Activated CD4-positive, alpha-beta T cell treated with anti-CD3 and anti-CD28 coated beads, Interleukin-2, Interleukin-4, amounts not matched to agents 100 ng/mL and 50 ng/mL, durations not matched to agents 16 hours and 8 hours (primary cell): ENCODE data around the gene BOK.
"Not testable (repeated sequence)": the region's sequence is repeated elsewhere in the genome, so short reads cannot be mapped to it uniquely, and the experiment has no call there.

Source experiments
- DNase-seq: peaks from one replicate; pipeline ENCODE4 v3.0.0-alpha.2; 2020; ENCODE audit warnings: low spot score

The BOK gene

DNA sequence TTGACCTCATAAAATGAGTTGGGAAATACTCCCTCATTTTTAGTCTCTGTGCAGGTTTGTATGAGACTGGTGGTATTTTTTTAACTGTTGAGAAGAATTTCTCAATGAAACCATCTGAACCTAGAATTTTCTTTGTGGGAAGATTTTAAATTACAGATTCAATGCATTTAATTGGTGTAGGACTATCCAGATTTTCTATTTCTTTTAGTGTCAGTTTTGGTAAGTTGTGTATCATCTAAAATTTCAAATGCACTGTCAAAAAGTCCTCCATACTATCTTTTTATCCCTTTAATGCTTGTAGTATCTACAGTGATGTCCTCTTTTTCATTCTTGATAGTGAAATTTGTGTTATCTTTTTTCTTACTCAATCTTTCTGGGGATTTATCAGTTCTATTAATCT, 1.8 kb upstream of the BOK start:
- DNase-seq: no peak

DNA sequence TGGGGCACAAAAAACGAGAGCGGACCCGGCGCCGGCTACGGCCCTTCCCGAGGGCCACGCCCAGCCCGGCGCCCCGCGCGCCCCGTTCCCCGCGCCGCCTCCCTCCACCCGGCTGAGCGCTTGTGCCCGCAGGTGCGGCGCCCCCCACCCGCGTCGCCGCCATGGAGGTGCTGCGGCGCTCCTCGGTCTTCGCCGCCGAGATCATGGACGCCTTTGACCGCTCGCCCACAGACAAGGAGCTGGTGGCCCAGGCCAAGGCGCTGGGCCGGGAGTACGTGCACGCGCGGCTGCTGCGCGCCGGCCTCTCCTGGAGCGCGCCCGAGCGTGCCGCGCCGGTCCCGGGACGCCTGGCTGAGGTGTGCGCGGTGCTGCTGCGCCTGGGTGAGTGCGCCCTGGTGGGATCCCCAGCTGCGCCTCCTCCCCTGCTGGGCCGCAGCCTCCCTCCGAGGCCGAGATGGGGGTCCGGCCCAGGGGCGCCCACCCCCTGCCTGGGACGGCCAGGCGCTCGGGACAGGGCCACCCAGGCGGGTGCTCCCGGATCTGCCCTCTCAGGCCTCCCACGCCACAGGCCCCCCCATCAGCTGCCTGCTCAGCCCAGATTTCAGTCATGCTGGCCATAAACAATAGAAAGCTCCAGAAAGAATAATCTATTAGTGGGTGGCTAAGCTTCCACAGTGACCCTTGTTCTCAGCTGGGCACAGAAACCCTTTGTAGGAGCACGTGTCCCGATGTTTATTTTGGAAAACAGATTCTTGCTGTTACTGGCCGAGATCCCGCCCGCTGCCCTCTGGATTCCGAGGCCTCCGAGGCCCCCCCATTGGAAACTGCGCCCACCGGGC, 997 bp downstream of the BOK start:
- no peak for DNase-seq

DNA sequence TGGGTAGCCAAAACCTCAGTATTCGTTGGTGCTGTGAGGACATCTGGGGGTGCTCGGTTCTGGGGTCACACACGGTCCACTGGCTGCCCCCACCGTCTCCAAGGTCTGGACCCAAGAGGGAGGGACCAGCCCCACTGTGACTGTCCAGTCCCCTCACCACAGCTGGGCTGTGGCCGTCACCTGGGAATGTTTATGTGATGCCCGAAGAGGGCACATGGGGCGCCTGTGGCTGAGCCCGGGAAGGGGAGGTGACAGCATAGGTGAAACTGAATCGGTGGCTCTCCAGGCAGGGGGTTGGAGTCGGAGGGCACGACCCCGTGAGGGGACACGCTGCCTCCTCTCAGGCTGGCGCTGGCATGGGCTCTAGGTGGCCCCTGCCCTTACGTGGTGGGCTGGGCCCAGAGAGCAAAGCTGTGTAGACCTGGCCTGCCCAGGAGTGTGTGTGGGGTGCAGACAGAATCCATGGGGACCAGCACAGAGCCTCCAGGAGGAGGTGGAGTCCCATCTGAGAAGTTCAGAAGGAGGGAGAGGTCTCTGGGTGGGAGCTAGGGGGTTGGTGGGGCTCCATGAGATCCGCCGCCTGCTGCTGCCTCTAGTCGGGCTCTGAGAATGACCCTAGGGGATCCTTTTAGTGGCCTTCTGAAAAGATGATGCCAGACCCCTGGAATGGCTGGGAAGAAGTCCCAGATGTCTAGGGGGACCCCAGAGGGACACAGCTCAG, 1.8 kb downstream of the BOK start:
- DNase-seq: no peak

DNA sequence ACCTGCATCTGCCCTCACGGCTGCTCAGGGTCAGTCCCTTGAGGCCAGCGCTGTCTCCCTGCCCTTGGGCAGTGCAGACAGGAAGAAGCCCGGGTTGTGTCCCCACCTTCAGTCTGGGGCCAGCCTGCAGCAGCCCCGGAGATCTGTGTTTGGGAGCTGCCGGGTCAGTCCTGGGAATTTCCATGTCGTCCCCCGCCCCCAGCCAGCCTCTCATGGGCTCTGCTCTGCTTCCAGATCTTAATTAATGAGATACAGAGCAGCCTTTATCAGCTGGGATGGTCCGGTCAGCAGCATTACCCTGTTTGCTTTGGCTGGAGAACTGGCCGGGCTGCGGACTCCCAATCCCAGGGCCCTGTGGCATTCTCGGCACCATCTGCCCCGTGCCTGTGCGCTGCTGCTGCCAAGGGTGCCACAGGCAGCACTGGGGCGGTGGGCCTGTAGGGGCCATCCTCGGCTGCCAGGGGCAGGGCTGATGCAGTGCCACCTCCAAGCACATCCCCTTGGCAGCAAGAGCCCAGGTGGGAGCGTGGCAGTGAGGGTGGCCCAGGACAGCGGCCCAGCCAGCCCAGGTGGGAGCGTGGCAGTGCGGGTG, 2.4 kb downstream of the BOK start:
- DNase-seq: no peak

DNA sequence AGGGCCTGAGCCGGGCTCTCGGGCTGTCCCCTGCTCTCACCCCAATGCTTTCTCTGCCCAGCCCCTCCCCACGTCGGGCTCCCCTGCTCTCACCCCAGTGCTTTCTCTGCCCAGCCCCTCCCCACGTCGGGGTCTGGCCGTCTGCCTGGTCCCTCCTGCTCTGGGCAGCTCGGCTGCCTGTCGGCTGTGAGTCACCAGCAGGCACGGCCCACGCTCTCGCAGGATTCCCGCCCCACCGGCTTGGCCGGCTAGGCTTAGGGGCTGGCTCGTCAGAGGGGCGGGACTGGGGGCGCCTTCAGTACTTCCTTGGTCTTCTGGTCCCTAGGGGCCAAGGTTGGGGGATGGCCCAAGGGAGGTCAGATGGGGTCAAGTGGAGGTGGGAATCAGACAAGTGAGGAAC, 3.3 kb downstream of the BOK start:
- no peak for DNase-seq

DNA sequence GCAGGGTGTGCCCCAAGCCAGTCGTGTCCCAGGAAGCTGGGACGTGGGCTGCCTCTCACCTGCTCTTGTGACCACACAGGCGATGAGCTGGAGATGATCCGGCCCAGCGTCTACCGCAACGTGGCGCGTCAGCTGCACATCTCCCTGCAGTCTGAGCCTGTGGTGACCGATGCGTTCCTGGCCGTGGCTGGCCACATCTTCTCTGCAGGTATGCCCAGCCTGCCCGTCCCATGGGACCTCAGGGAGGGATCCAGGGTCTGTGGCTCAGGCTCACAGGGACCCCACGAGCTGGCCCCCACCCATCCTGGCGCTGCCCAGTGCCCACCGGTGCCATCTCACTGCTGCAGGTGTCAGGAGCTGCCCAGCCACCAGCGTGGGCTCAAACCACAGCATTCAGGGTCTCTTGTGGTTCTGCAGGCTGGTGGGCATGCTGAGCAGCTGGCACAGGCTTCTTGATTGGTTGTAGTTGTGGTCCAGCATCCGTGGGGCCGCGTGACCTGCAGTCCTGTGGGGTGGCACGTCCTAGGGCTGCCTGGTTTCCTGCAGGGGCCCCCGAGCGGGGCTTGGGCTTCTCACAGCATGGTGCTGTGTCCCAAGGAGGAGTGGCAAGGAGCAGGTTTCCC, 3.8 kb downstream of the BOK start:
- DNase-seq: no peak

DNA sequence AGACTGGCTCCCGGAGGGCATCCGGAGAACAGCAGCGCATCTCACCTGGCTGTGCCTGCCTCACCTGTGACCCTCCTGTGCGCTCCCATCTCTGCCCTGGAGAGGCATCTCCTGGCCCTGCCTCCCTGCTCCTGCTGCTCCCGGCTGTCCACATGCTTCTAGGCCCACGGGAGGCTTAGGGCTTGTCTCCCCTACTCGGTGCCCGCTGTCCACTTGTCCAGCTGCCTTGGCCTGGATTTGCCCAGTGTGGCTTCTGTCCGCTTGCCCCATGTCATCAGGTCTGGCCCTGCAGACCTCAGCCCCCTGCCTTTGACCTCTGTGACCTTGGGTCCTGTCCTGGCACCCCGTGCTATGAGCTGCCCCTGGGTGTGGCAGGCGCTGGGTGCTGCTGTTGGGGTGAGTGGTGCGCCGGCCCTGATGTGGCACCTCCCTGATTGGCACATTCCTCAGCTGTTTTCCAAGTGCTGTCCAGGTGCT, 4.5 kb downstream of the BOK start:
- DNase-seq: no peak

DNA sequence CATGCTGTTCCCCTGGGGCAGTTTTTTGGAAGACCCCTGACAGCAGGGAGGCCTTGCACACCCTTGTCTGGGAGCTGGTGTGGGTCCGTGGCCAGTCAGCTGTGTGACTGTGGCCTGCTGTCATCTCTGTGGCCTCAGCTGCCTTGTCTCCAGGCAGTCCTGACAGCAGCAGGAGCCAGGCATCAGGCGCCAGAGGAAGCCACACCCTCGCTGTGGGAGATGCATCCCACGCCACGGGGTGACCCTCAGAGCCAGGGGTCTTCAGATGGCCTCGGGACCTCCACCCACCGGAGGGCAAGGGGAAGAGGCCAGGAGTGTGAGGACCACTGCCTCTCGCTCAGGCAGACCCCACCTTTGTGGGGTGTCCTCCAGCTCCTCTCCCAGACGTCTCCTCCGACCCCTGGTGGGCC, 5.0 kb downstream of the BOK start:
- DNase-seq: no peak

DNA sequence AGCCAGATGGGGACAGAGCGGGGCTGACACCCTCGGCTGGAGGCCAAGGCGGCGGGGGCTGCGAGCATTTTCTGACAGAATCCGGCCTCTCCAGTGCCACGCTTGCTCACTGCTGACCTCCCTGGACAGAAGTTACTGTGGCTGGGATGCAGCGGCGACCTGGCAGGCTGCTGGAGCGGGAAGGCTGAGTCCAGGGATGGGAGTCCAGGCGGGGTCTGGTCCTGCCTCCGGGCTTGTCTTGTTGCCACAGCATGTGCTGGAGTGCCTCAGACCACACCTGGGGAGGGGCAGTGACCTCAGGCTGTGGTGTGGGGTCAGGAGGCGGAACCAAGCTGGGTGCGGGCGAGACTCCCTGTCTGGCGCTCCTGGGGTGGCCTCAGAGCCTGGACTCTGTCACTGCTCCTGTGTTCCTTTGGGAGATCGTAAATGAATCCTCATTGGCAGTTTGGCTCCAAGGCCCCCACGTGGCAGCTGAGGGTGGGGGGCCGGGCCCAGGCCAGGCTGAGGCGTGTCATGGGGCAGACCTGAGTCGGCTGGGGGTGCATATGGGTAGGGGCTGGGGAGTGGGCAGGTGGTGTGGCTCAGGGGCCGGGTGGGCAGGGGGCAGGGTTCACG, 5.5 kb downstream of the BOK start:
- DNase-seq: no peak

DNA sequence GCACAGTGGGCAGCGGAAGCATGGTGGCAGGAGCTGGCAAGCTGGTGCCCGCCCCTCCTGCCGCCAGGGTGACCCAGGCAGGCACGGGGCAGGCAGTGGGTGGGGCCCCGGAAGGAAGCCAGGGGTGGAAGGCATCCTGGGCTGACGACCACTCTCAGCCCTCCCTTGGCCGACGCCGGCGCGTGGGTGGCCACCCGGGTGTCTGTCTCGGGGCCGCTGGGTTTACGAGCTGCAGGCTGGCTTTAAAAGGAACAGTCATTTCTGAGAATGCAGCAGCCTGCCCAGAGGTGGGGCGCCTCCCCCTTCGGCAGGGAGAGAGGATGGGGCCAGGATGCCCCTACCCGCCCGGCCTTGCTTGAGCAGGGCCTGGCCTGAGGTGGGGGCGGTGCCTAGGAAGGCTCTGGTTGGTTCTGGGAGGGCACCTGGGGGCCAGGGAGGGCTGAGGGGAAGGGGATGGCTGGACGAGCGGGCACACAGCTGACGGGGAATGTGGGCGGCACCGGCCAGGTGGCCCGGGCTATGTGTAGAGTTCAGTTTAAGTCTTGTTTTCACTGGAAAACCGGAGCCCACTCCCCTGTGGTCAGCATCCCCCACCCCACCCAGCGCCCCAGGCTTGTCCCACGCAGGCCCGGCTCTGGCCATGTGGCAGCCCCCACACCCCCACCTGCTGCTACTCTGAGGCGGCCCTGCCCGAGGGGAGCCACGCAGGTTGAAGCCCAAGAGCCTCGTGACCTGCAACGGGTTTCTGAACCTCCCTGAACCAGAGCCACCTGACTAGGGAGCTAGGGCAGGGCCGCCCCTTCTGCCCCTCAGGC, 6.3 kb downstream of the BOK start:
- no peak for DNase-seq

DNA sequence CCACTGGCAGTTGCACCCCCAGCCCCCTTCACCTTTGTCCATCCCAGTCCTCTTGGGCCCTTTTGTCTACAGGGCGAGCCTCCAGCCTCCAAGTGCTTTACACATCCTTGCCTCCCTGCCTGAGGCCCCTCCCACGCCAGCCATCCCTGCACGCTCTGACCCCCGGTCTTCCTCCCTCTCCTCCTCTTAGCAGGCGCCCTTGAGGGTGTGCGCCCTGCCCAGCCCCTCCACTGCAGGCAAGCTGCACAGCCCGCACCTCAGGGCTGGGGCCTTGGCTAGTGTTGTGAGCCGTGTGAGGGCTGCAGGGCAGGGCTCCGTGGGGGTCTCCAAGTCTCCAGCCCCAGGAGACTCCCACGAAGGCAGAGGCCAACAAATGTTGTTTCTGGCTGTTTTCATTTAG, 6.9 kb downstream of the BOK start:
- DNase-seq: no peak

DNA sequence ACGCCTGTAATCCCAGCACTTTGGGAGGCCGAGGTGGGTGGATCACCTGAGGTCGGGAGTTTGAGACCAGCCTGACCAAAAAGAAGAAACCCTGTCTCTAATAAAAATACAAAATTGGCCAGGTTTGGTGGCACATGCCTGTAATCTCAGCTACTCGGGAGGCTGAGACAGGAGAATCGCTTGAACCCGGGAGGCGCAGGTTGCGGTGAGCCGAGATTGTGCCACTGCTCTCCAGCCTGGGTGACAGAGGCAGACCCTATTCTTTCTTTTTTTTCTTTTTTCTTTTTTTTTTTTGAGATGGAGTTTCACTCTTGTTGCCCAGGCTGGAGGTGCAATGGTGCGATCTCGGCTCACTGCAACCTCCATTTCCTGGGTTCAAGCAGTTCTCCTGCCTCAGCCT, 7.5 kb downstream of the BOK start:
- DNase-seq: not testable (repeated sequence)

DNA sequence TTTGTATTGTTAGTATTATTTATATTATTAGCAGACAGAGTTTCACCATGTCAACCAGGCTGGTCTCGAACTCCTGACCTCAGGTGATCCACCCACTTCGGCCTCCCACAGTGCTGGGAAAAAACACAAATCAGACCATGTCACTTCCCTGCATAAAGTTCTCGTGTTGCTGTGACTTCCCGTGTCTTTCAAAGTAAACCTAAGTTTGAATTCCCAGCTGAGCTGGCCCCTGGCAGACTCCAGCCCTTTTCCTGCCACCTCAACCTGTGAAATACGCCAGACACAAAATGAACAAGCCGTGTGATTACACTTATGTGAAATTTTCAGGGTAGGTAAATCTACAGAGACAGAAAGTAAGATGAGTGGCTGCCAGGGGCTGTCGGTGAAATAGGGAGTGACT, 7.9 kb downstream of the BOK start:
- no peak for DNase-seq

DNA sequence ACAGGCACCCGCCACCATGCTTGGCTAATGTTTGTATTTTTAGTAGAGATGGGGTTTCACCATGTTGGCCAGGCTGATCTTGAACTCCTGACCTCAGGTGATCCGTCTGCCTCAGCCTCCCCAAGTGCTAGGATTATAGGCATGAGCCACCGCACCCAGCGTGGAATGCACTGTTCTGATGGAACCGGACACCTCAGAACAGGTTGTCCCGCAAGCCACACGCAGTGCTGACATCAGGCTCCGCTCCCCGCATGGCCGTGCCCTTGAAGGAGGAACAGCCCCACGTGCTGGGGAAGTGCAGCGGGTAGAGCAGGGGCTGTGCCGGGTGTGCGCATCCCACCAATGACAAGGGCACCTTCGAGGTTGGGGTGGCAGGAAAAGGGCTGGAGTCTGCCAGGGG, 8.7 kb downstream of the BOK start:
- not testable (repeated sequence) for DNase-seq

DNA sequence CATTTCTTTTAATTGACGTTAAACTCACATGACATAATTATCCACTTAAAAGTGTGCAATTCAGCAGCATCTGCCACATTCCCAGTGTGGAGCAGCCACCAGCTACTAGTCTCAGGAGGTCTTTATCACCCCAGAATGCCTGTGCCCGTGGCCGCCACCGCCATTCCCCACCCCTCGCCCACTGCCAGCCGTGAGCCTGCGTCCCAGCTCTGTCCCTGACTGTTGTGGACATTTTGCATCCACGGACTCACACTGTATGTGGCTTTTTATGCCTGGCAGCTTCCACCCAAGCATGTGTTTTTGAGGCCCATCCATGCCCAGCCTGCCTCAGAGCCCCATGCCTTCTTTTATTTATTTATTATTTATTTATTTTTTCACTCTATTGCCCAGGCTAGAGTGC, 9.2 kb downstream of the BOK start:
- DNase-seq: no peak

DNA sequence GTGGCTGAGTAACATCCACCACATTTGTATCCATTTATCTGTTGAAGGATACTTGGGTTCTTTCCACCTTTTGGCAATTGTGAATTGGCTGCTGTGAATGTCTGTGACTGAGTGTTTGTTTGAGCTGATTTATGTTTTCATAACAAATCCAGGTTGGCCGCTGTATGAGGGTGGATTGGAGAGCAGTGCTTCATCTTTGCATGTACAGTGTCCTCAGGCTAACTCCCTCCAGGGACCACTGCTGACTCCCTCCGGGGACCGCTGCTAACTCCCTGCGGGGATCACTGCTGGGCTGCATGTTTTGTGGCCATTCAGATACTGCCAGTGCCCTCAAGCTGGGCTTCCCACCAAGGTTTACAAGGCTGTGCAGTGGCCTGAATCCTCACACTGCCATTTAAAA, 10.2 kb downstream of the BOK start:
- DNase-seq: no peak

DNA sequence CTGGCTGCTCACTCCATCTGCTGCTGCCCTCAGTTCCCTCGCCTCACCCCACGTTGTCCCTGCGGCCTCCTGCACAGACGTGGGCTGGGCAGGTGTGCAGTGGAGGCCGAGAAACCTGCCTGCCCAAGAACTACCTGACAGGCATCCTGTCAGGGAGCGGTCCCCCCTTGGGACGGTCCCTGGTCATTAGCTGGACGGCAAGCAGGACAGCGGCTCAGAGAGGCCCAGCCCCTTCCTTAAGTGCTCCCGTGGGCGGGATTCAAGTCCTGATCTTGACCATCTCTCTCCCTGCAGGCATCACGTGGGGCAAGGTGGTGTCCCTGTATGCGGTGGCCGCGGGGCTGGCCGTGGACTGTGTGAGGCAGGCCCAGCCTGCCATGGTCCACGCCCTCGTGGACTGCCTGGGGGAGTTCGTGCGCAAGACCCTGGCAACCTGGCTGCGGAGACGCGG, 11.3 kb downstream of the BOK start:
- DNase-seq: no peak

DNA sequence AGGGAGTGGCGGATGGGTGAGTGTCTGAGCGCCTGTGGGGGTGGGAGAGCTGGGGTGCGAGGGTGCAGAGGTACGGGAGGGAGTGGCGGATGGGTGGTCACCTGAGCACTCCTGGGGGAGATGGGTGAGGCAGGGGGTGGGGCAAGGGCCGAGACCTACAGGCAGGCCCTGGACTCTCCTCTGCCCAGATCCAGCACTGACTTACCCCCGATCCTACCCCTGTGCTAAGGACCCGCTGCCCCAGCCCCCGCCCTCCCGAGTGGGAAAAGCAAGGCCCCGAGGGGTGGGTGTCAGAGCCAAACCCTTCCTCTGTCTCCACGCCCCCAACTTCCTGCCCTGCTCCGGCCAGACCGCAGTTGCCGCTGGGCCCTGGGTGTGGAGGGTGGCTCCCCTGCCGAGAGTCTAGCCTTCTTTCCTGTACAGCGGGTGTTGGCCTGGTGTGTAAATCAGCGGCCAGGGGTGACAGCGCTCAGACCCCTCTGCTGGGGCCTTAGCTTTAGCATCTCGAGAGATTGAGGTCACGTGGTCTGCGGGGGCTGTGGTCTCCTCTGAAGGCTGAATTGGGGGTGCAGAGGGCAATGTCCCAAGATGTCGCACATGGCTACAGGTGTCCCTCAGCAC, 12.5 kb downstream of the BOK start:
- DNase-seq: no peak

DNA sequence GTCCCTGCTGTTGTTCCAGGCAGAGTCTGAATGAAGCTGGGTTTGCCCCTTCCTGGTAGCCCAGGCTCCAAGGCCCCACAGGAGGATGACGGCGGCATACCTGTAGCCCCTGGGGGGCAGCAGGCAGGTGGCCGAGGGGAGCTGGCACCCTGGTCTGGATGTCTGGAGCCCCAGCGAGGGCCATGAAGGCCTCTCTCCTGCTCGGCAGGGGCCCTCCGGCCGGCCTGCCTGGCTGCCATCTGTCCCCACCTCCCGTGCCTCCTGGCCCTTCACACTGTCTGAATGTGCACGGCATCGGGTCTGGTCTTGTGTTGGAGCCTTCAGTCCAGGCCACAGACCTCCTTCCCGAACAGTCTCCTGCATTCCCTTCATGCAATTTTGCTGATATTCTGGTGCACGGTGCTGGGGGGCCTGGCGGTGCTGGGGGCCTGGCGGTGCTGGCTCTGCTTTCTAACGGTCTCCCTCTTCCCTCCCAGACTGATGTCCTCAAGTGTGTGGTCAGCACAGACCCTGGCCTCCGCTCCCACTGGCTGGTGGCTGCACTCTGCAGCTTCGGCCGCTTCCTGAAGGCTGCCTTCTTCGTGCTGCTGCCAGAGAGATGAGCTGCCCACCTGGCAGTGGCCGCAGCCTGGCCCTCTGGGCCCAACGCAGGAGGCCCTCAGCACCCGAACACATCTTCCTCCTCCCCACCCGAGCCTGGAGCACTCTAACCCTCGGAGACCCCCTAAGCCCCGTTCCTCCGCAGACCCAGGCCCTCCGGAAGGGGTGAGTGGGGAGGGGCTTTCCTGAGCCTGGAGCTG, 13.5 kb downstream of the BOK start:
- no peak for DNase-seq
